ENCODE results near the gene ADAMTS14.

ADAMTS14 gene

DNA sequence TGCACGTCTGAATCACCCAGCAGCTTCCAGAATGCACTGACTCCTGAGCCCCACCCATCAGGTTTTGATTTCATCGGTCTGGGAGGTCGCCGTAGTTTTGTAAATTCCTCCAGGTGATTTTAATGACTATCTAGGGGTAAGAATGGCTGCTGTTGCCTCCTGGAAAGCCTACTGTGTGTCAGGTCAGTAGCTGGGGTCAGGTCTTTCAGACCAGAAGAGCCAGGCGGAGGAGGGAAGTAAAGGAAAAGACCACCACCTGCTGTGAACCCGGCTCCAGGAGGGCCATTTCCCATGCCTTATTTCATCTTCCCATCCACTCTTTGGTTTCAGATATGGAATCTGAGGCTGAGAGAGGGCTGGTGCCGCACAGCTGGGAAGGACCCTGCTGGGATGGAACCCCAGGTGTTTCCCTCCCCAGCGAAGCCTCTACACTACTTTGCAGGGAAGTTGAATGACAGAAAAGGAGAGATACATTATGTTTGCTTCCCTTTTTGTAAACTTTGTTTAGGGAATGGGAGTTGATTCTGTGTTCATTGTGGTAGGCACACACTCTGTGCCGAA lies 19.8 kb downstream of the ADAMTS14 start:
- DNase-seq (ENCODE audit: low read depth in 2 of 2) = no peak

DNA sequence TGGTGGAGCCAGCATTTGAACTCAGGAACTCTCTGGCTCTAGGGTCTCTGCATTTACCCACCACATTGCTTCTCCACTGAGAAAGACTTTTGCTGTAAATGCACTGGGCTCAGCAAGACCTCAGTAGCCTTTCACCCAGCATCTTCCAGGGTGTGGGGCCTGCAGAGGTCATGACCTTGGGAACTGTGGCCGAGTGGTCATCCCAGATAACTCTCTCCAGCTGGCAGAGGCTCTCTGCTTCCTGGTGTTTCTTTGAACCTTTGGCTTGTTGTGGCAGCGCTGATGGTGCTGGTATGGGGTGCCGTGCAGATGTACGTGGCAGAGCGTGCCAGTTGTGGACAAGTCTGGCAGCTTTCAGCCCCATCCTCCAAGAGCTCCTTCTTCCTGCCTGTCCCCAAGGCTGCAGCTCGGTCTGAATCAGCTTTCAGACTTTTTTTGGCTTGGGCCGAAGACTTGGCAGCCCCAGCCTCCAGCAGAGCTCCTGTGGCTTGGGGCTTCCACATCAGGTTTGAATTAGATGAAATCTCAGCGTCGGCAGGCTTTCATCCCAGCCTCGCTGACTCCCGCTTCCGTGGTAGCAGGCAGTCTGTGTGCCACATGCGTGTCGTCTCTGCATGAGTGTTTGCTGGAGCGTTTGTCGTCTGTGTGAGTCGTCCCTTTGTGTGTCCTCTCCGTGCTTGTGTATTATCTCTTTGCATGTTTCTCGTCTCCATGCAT lies 21.5 kb downstream of the ADAMTS14 start:
- no peak for DNase-seq (ENCODE audit: low read depth in 2 of 2)

DNA sequence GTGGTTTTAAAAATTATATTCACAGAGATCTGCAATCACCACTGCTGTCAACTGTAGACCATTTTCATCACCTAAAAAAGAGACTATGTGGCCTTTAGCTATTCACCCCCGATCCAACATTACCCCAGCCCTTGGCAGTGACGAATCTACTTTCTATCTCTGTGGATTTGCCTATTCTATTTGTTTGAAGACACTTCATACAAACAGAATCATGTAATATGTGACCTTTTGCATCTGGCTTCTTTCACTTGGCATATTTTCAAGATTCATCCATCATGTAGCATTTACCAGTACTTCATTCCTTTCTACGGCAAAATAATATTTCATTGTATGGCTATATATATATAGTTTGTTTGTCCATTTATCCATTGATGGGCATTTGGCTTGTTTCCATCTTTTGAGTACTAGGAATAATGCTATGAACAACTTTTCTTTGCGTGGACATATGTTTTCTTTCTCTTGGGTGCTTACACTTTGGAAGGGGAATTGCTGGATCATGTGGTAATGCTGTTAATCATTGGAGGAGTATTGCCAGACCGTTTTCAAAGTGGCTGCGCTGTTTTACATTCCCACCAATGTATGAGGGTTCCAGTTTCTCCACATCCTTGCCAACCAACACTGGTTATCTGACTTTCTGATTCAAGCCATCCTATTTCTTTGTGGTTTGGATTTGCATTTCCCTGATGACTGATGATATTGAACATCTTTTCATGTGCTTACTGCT lies 22.3 kb downstream of the ADAMTS14 start:
- no peak for DNase-seq (ENCODE audit: low read depth in 2 of 2)

DNA sequence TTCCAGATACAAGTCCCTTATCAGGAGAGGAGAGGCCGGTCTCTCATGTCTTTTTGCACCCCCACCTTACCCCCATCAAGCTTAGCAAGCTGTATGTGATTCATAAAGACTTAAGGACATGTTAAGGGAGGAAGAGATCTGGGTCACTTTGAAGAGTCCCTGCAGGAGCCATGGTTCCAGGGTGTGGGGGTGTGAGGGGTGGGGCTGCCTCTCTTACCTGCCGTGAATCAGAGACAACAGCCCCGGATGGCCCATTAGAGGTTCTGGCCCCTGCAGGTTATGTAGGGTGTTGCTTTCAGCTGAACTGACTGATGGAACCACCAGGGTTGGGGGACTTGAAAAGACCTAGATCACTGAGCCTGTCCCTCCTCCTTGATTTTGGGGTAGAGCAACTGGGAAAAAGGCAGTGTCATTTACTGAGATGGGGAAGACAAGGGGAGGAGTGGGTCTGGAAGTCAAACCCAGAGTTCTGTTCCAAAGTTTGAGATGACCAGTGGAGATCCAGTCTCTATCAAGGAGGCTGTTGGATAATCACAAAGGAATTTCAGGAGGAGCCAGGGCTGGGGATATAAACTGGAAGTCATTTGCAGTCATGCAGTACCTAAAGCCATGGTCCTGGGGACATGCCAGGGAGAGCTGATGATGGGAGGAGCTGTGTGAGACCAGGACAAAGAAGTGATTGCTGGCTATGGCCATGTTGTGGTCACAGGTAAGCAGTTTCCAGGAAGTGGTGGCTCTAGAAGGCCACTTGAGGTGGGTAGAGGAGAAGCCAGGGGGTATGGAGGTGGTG lies 23.1 kb downstream of the ADAMTS14 start:
- DNase-seq (ENCODE audit: low read depth in 2 of 2) = no peak

DNA sequence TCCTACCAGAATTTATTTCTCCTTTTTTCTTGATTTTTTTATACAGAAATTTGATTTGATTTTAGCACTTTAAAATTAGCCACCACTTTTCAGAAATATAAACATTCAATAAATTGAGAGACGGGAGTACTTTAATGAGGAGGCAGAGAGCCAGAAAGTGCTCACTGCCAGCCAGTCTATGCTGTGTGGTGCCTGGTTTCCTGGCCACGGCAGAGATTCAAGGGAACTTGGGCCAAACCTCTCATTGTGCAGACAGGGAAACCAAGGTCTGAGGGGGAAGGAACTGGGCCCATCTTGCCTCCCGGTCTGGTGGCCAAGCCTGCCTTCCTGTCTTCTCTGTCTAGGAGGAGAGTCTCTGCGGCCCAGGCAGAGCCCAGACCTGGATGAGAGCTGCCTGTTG lies 25.9 kb downstream of the ADAMTS14 start:
- DNase-seq (ENCODE audit: low read depth in 2 of 2) = no peak

DNA sequence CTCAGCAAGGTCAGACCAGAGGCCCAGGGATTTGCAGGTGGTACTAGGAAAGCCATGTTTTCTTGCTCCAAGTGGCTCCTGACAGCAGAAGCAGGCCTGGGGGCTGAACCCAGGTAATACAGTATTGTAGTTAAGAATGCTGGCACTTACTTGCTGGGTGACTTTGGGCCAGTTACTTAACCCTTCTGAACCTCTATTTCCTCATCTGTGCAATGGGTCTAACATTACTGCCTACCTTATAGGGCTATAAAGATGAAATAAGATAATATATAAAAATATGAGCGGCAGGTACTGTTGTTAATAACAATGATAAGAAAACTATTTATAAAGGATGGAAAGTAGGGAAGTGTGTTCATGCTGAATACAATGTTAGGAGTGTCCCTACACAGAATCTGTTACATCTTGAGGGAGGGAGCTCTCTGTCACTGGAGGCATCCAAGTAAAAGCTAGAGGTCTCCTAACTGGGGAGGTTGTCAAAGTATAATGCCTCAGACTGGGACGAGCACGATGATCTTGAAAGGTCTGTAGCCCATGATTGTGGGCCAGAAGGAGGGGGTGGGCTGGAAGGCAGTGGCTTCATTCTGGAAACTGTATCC lies 26.9 kb downstream of the ADAMTS14 start:
- DNase-seq (ENCODE audit: low read depth in 2 of 2) = no peak

DNA sequence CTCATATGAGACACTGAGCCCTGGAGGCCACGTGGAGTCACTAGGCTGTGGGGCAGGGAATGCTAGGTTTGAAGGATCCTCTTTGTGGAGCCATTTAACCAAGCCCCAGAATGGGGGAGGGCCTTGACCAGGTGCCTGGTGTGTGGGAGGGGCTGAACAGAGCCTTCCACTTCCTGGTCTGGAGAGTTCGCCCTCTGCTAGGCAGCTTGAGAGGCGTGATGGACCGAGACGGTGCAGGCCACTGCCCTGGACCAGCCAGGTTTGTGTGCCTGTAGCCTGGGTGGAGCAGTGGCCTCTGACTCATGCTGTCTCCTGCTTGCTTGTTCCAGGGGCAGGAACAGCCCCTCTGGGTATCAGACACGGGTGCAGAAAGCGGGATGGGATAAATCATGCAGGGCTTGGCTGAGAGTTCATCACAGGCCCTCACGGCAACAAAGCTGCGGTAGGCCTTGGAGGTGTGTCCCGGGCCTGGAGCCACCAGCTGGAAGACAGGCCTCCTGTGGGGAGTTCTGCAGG lies 27.4 kb downstream of the ADAMTS14 start:
- DNase-seq (ENCODE audit: low read depth in 2 of 2) = no peak

DNA sequence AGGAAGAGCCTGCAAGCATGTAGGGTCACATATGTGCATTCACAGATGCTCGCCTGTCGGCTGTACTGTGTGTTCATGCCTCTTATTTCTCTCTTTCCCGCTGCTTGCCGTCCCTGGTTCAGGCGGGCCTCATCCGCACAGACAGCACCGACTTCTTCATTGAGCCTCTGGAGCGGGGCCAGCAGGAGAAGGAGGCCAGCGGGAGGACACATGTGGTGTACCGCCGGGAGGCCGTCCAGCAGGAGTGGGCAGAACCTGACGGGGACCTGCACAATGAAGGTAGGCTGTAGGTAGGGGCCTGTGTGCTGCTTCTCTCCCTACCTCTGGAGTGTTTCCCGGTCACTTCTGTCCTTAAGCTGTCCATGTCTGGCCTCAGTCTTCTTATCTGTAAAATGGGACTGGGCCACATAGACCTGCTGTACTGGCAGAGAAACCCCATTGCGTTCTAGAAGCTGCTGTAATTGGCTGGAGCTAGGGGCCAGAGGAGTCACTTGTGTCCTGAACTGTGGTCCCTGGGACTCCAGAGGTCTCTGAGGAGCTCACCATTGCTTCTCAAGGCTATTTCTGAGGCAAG lies 30.0 kb downstream of the ADAMTS14 start:
- DNase-seq (ENCODE audit: low read depth in 2 of 2) = no peak

DNA sequence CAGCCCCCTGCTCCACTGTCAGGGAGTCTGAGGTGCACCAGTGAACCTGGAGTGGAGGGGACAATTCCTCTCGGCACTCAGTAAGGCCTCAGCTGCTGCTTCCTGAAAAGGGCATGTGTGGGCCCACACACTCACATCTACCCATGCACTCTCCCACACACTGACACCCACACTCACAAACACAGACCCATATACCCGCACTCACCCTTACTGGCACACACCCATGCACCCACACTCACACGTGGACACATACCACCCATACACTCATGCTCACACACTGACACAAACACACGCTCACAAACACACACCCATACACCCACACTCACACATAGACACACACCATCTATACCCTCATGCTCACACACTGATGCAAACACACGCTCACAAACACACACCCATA lies 31.9 kb downstream of the ADAMTS14 start:
- no peak for DNase-seq (ENCODE audit: low read depth in 2 of 2)

DNA sequence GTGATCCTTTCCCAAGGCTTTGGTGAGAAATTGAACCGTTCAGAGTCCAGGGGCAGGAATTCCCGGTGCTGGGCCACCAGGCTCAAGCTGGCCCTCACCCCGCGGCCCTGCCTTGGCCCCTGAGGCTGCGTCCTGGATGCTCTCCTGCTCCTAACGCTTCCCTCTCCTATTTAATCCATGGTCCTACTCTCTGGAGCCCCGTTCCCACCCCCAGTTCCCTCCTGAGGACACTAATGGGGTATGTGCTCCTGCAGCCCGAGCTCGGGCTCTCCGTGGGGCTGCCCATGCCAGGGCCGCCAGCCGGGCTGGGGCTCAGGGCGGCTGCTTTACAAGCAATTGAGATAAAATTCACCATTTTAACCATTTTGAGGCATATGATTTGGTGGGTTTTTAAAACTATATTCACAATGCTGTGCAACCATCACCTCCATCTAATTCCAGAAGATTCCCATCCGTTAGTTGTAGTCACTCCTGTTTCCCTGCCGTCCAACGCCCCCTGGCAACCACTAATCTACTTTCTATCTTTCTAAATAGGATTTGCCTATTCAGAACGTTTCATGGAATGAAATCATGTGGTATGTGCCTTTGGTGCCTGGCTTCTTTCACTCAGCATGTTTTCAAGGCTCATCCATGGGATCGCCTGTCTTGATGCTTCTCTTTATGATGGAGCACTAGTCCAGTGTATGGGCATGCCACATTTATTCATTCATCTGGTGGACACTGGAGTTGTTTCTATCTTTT lies 33.0 kb downstream of the ADAMTS14 start:
- no peak for DNase-seq (ENCODE audit: low read depth in 2 of 2)

DNA sequence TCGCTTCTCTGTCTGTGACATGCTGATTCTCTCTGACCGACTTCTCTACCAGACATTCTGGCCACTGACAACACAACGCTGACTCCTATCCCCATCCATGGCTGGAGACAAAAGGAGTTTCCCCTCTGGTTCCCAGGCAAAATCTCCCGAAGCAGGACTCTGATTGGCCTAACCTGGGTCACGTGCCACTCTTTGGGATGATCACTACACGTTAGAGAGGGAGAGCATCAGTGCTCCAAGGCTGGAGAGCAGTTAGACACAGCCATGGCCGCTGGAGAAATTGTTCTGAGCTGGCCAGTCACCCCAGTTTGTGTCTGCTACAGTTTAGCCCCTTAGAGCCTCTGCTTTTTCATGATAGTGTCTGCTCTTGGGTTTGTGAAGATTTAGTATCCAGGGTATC lies 38.9 kb downstream of the ADAMTS14 start:
- DNase-seq (ENCODE audit: low read depth in 2 of 2) = no peak

DNA sequence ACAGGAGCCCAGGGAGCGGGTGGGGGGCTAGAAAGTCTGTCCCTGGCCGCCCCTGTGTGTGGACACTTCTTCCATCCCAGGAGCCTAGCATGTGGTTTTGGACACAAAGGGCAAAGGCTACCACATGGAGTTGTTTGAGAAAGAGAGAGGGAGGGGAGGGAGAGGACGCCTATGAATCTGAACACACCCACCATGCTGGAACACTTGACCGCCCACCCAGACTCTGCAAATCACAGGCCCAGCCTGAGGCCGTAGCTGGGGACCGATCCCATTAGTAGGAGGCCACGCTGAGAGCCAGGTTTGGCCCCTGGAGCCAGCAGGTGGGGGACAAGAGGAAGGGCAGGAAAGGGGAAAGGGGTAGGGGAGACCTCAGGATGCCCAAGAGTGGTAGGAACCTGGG lies 39.6 kb downstream of the ADAMTS14 start:
- DNase-seq (ENCODE audit: low read depth in 2 of 2) = no peak

DNA sequence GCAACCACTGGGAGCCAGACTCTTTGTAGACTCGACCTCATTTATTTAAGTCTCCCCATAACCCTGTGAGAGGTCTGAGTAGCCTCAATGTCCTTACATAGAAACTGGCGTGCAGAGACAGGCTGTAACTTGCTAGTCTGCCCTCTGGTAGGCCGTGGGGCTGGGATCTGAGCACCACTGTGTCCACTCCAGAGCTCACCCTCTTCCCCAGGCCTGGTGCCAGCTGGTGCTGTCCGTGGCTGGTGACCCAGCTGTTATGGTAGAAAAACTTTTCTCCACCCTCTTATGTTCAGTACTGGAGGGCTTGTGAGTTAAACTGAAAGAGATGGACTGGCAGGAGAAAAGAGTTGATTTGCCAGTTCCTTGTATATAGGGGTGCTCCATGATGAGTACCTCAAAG lies 41.9 kb downstream of the ADAMTS14 start:
- DNase-seq (ENCODE audit: low read depth in 2 of 2) = no peak

DNA sequence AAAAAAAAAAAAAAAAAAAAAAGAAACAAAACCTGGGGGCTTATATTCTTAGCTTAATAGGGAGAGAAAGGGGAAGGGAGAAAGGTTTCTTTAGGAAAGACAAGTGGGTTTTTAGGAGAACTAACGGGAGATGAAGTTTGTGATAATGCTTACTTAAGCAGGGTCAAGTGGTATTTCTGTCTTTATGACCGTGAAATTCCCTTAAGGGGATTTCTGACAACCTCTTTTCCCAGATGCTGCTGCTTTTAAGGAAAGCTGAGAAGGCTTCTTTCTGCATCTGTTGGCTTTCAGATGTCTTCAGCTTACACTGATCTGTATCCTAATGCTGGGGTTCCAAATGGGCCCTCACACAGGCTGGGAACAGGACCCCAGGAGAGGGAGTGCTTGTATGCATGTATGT lies 42.6 kb downstream of the ADAMTS14 start:
- no peak for DNase-seq (ENCODE audit: low read depth in 2 of 2)

DNA sequence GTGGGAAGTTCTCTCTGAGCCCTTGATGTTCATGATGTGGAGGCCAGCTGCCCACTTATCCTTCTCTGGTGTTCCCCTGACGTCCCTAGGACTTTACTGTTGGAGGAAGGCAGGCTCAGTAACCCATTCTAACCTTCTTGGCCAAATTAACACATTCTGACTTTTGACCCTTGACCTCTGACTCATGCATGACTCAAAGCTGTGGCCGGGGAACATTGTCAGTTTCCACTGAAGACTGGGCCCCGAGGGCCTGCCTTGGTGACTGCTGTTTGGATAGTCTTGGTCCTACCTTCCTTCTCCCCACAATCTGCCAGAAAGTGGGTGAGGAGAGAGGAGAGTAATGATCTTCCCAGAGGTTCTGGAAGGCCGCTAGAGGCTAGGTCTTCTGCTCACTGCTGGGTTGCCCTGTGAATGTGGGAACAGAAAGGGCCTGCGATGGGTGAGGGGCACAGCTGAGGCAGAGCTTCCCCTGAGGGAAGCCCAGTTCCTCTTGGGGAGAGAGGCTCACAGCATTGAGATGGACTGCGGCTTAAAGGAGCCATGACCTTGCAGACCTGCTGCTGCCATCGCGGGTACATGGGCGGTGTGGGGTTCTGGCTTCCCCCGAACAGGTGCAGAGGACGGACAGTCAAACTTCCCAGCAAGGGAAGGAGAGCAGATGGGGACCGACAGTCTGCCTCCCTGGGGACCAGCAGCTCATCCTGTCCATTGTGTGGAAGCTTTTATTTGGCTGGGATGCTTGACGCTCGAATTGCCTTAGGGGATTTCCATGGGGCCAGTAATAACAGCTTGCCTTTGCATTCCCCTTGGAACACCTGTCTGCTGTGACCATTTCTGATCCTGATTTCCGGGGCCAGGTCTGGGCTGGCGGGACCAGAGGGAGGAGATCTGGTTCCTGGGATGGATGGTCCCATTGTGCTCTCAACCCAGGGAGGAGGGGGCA lies 43.8 kb downstream of the ADAMTS14 start:
- no peak for DNase-seq (ENCODE audit: low read depth in 2 of 2)

DNA sequence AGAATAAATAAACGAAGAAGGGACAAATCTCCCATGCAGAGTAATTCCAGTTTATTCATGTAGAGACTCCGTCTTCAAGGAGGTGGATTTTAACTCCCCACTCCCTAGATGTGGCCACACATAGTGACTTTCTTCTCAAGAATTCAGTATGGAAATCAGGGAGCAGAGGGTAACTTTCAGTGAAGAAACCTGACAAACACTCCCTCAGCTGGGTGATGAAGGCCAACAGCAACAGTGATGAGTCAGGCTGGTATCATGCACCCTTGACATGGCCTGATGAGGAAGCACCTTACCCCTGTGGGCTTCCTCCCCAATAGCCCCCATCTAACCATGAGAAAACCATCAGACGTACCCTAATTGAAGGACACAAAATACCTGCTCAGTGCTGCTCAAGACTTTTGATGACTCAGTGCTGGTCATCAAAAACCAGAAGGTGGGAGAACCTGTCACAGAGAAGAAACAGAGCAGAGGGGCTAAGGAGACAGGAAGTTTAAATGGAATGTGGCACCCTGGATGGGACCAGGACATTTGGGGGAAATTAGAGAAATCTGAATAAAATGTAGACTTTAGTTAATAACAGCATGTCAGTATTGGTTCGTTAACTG lies 50.6 kb downstream of the ADAMTS14 start:
- no peak for DNase-seq (ENCODE audit: low read depth in 2 of 2)

DNA sequence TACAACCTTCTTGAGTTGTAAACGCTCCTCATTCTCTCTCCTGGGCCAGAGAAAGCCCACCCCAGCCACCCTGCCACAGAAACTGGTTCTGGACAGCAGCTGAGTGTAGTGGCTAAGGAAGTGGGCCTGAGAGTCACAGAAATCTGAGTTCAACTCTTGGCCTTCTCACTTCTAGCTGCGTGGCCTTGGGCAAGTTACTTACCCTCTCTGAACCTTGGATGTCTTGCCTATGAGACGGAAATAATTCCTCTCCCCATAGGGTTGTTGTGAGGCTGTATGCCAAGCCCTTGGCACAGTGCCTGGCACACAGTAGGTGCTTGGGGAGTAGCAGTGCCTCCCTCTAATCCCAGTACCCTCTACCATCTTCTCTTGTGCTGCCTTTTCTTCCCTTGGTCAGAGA lies 51.5 kb downstream of the ADAMTS14 start:
- no peak for DNase-seq (ENCODE audit: low read depth in 2 of 2)

DNA sequence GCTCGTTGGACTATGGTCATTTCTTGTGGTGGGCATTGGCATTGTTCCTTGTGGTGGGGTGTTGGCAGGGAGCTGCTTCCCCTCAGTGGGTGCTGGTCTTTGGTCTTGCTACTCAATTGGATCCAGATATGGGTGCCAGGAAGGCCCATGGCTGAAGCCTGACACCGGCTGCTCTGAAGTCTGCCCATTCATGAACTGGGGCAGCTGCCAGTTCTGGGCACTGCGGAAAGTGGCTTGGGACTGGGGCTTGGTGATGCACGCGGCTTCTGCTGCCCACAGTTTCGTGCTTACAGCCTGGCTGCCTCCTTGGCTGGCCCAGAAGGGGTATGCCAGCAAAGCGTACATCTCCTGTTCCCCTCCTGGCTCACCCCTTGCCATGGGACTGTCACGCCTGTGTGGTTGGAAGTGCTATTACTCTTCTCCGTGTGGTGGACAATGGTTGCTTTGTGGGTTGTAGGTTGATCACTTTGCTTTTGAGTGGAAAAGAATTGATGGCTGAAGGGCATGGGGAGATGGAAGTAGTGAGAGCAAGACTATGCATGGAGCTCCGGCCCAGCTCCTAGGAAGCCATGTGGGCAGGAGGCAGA lies 54.7 kb downstream of the ADAMTS14 start:
- no peak for DNase-seq (ENCODE audit: low read depth in 2 of 2)

DNA sequence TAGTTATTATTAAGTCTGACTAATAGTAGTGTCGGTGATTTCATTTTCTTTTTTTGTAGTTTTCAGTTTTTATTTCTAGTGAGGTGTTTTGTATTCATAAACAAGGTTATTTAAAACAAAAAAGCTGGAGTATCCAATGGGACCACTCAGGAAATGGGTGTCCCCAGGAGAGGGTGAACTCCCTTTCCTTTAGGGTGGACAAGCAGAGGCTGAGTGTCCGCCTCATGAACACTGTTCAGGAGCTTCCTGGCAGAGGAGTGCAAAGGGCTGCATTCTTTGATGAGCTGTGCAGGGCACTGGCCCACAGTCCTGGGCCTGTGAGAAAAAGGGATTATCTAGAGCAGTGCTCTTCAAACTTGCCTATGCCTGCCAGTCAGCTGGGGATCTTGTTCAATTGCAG lies 56.0 kb downstream of the ADAMTS14 start:
- DNase-seq (ENCODE audit: low read depth in 2 of 2) = no peak
